BLaER1 (cell line): ENCODE measurements around the gene CADM2.

Experiments
- H3K27ac ChIP-seq: shearing (Covaris generic); formaldehyde crosslinking; 2 replicates; pipeline ENCODE4 v1.8.1; 2022
- H3K27me3 ChIP-seq: shearing (Covaris generic); formaldehyde crosslinking; 2 replicates; pipeline ENCODE4 v1.8.1; 2022
- H3K36me3 ChIP-seq: shearing (Covaris generic); formaldehyde crosslinking; 2 replicates; pipeline ENCODE4 v1.8.1; 2022
- H3K4me1 ChIP-seq: shearing (Covaris generic); formaldehyde crosslinking; 2 replicates; pipeline ENCODE4 v1.8.1; 2022
- H3K4me2 ChIP-seq: shearing (Covaris generic); formaldehyde crosslinking; 2 replicates; pipeline ENCODE4 v1.8.1; 2022
- H3K4me3 ChIP-seq: shearing (Covaris generic); formaldehyde crosslinking; 2 replicates; pipeline ENCODE4 v1.8.1; 2022
- H3K9ac ChIP-seq: shearing (Covaris generic); formaldehyde crosslinking; 2 replicates; pipeline ENCODE4 v1.8.1; 2022
- H3K9me3 ChIP-seq: shearing (Covaris generic); formaldehyde crosslinking; 2 replicates; pipeline ENCODE4 v1.8.1; 2022
- H4K20me1 ChIP-seq: shearing (Covaris generic); formaldehyde crosslinking; 2 replicates; pipeline ENCODE4 v1.8.1; 2022
- Cebpa-rat ChIP-seq: shearing (Covaris generic); IDR thresholded peaks from 2 replicates; pipeline ENCODE4 v1.8.1; 2022

The CADM2 gene

DNA sequence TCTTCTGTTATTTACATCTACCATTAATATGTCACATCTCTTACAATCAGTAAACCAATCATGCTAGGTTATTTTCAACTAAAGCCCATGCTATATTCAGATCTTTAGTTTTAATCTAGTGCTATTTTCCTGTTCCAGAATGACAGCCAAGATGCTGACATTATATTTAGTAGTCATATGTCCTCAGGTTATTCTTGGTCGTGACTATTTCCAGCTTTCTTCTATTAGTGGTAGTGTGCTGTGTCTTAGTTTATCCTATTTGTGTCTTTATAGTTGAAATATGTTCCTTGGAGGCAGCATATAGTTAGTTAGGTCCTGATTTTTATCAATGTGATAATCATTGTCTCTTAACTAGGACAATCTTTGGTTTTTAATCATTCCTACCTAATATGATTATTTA is 566.5 kb downstream of the CADM2 start:
- TF ChIP-seq Cebpa-rat, result no peak

DNA sequence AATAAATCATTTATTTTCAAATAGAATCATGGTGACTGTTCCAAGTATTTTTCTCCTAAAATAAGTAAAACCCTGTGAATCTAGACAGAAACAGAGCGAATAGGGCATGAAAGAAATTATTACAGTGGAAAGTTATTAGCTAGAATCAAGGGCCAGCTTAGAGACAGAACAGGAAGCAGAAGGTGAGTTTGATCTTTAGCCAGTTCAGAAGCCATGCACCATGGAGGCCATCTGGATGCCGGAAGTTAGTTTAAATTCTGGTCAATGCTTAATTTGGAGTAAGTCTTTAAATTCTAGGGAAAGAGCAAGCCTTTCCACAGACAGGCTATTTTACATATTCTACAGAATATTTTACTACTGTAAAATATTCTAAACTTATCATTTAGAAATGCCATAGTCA is 574.8 kb downstream of the CADM2 start:
- Histone ChIP-seq H3K9ac (no peak overlapping the region), H3K27me3 (no peaks in the 10 kb centered on the region), H3K4me1 (no peaks in the 10 kb centered on the region), H3K36me3 (no peaks in the 10 kb centered on the region), H3K9me3 (no peaks in the 10 kb centered on the region), H3K4me2 (no peak overlapping the region), H4K20me1 (no peaks in the 10 kb centered on the region), H3K27ac (no peak overlapping the region), H3K4me3 (no peak overlapping the region)
- no peak for TF ChIP-seq Cebpa-rat

More for the DNA sequence above, 566.5 kb downstream of the CADM2 start:
- no peak overlapping the region for H3K4me3 ChIP-seq
- H3K4me1 ChIP-seq, result no peaks in the 10 kb centered on the region
- no peaks in the 10 kb centered on the region for H4K20me1 ChIP-seq
- no peak overlapping the region for H3K4me2 ChIP-seq
- H3K27me3 ChIP-seq, result no peaks in the 10 kb centered on the region
- H3K27ac ChIP-seq, result no peak overlapping the region
- no peak overlapping the region for H3K9ac ChIP-seq
- no peaks in the 10 kb centered on the region for H3K36me3 ChIP-seq
- H3K9me3 ChIP-seq, result no peaks in the 10 kb centered on the region

DNA sequence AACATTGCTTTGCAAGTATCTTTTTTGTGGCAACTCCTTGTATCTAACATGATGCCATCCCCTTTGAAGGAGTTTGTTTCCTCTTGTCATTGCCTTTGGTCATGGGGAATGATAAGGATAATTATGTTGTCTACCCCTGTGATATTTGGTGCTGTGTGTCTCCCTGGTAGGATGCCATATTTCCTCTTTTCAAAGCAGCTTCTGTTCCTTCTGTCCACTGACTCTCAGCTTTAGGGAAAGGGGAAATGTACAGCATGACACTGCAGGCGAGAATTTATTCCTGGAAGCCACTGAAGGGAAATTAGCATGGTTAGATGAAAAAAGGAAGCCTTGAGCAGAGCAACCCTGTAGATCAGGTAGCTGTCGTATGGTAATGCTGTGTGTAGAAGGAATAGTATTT is 576.7 kb downstream of the CADM2 start:
- Histone ChIP-seq H3K27me3 (no peaks in the 10 kb centered on the region), H3K36me3 (no peaks in the 10 kb centered on the region), H3K9me3 (no peaks in the 10 kb centered on the region), H3K4me1 (no peaks in the 10 kb centered on the region; the same call in 1 of the 2 replicates), H3K9ac (no peak overlapping the region), H3K27ac (no peak overlapping the region), H4K20me1 (no peaks in the 10 kb centered on the region), H3K4me3 (no peak overlapping the region), H3K4me2 (no peak overlapping the region)
- TF ChIP-seq Cebpa-rat, result no peak

DNA sequence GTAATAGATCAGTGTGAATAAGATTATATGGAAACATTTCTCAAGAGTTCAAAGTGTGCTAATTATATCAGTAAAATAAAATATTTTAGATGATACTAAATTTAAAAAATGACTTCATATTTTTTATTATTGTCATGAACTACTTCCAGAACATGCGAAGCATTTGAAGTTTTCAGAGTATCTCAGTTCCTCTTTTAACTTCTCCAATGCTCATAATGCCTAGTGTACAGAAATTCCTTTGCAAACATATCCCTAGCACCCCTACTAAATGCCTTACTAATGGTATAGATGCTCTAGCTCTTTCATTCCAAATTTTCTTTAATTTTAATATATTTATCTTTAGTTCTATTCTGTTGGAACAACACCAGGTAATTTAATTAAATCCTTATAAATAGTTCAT is 580.4 kb downstream of the CADM2 start:
- Histone ChIP-seq H3K36me3 (no peaks in the 10 kb centered on the region), H3K27me3 (no peaks in the 10 kb centered on the region), H4K20me1 (no peaks in the 10 kb centered on the region), H3K9me3 (no peaks in the 10 kb centered on the region), H3K4me2 (no peak overlapping the region), H3K4me1 (no peaks in the 10 kb centered on the region; the same call in 1 of the 2 replicates), H3K27ac (no peak overlapping the region), H3K4me3 (no peak overlapping the region), H3K9ac (no peak overlapping the region)
- TF ChIP-seq Cebpa-rat, result no peak

DNA sequence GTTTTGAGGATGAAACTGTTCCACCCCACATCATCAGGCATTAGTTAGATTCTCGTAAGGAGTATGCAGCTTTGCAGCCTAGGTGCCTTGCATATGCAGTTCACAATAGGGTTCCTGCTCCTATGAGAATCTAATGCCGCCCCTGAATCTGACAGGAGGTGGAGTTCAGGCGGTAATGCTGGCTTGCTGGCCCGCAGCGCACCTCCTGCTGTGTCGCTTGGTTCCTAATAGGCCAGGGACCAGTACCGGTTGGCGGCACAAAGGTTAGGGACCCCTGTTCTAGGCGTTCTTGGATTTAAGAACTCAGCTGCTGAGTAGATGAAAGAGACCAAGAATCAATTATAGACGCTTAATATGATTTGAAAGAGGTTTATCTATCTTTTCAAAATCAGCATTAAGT is 595.4 kb downstream of the CADM2 start:
- no peak for TF ChIP-seq Cebpa-rat
- Histone ChIP-seq H3K9ac (no peak overlapping the region), H3K27me3 (no peaks in the 10 kb centered on the region), H3K4me3 (no peak overlapping the region), H3K4me2 (no peak overlapping the region), H4K20me1 (no peaks in the 10 kb centered on the region), H3K36me3 (no peaks in the 10 kb centered on the region), H3K27ac (no peak overlapping the region), H3K4me1 (no peaks in the 10 kb centered on the region), H3K9me3 (no peaks in the 10 kb centered on the region)

DNA sequence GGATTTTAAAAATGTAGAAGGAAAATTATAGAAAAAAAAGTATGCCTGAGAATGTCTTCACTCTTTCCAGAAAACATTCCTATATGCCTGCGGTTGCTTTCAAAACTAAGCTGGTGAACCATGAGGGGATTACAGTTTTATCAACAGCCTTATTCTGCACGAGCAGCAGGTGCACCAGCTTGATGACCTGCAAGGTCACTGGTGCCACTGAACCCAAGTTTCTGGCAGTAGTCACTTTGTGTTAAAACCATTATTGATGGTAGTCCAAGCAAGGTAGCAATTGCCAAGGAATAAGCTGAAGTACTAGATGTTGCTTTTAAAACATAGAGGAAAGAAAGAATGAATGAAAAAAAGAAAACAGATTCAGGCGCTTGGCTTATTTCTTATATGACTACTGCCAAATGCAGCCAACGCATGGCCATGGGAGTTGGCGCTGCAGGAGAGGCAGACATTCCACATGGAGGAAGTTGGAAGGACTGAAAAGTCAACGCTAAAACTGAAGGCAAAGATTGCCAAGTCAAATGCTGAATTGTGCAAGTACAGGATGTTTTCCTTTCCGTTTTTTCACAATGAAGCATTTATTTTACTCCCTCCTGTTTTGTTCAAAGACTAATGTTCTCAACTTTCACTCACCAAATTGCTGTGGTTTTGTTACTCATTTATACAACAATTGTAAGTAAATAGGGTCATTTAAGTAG is 601.4 kb downstream of the CADM2 start:
- no peaks in the 10 kb centered on the region for H4K20me1 ChIP-seq
- H3K4me3 ChIP-seq, result no peak overlapping the region
- H3K4me2 ChIP-seq, result no peak overlapping the region
- no peaks in the 10 kb centered on the region for H3K4me1 ChIP-seq
- H3K27ac ChIP-seq, result no peak overlapping the region
- no peak overlapping the region for H3K9ac ChIP-seq
- no peak for TF ChIP-seq Cebpa-rat
- no peaks in the 10 kb centered on the region for H3K36me3 ChIP-seq
- H3K27me3 ChIP-seq, result no peaks in the 10 kb centered on the region
- H3K9me3 ChIP-seq, result no peaks in the 10 kb centered on the region

DNA sequence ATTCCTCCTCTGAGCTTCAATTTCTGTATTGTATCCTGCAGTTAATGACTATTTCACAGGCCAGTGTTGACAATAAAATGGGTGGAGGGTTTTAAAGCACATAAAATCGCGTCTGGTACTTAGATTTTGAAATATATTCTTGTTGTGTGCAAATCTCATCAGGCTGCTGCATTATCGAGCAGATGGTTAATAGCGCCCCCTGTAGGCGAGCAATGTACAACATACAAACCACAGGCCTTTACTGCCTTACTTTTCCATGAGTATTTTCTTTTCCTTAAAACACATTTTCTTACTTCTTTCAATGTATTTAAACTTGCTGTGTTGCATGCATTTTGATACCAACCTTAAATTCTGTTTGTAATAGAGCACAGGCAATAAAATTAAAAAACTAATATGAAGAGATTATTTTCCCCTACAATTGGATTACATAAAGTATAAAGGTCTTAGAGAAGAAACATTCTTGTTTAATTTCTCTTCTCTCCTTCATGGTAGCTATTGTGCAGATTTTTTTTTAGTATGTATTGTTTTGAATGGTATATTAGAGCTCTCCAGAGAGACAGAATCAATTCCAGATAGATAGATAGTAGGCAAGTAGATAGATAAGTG is 608.4 kb downstream of the CADM2 start:
- Histone ChIP-seq H3K4me2 (no peak overlapping the region), H3K9ac (no peak overlapping the region)
- no peak for TF ChIP-seq Cebpa-rat

DNA sequence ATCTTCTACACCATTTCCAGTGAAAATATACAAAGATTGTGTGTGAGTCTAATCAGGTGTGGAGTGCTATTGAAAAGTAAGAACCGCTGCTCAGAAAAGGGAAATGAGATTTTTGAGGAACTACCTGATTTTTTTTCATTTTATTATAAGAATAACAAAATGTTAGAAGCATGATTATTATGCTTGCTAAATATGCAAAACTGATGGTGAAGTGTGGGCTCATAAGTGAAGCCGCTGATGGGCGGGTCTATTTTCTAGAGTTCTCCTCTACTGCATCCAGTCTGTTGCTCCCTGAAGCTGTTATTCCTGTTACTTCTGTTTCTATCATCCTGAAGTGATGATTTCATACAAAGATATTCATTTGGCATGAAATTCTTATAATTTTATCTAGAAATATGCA is 612.0 kb downstream of the CADM2 start:
- Histone ChIP-seq H3K9ac (no peak overlapping the region), H3K27me3 (no peaks in the 10 kb centered on the region), H3K9me3 (no peaks in the 10 kb centered on the region), H4K20me1 (no peaks in the 10 kb centered on the region), H3K36me3 (no peaks in the 10 kb centered on the region), H3K4me1 (no peaks in the 10 kb centered on the region), H3K27ac (no peak overlapping the region), H3K4me3 (no peak overlapping the region), H3K4me2 (no peak overlapping the region)
- no peak for TF ChIP-seq Cebpa-rat

More for the DNA sequence above, 608.4 kb downstream of the CADM2 start:
- no peak overlapping the region for H3K27ac ChIP-seq
- H3K9me3 ChIP-seq, result no peaks in the 10 kb centered on the region
- H3K4me1 ChIP-seq, result no peaks in the 10 kb centered on the region
- H4K20me1 ChIP-seq, result no peaks in the 10 kb centered on the region
- no peaks in the 10 kb centered on the region for H3K36me3 ChIP-seq
- H3K4me3 ChIP-seq, result no peak overlapping the region
- H3K27me3 ChIP-seq, result no peaks in the 10 kb centered on the region

DNA sequence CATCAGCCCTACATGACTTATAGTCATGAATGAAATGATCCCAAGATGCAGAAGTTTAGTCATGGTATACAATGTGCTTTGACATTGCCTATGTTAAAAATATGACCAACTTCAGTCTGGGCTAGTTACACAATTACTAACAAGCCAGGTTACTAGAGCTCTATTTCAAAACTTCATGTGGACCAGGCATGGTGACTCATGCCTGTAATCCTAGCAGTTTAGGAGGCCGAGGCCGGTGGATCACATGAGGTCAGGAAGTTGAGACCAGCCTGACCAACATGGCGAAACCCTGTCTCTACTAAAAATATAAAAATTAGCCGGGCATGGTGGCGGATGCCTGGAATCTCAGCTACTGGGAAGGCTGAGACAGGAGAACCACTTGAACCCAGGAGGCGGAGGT is 613.0 kb downstream of the CADM2 start:
- Histone ChIP-seq H3K27me3 (no peaks in the 10 kb centered on the region), H3K4me3 (no peak overlapping the region), H3K4me1 (no peaks in the 10 kb centered on the region), H3K9ac (no peak overlapping the region), H3K36me3 (no peaks in the 10 kb centered on the region), H3K27ac (no peak overlapping the region), H3K9me3 (no peaks in the 10 kb centered on the region), H3K4me2 (no peak overlapping the region), H4K20me1 (no peaks in the 10 kb centered on the region)
- TF ChIP-seq Cebpa-rat, result no peak

DNA sequence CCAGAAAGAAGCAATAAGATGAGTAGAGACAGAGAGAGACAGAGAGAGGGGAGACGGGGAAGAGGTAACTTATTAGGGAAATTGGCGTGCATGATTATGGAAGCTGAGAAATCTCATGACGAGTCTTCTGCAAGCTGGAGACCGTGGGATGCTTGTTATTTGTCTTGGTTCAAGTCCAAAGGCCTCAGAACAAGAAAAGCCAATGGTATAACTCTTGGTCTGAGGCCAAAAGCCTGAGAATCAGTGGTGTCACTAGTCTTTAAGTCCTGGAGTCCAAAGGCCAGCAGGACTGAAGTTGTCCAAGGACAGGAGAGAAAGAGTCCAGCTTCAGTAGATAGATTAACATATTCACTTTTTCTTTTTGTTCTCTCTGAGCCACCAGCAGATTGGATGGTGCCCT is 613.6 kb downstream of the CADM2 start:
- Histone ChIP-seq H3K4me2 (no peak overlapping the region), H3K27ac (no peak overlapping the region), H3K4me3 (no peak overlapping the region), H3K9me3 (no peaks in the 10 kb centered on the region), H3K4me1 (no peaks in the 10 kb centered on the region), H3K36me3 (no peaks in the 10 kb centered on the region), H3K9ac (no peak overlapping the region), H3K27me3 (no peaks in the 10 kb centered on the region), H4K20me1 (no peaks in the 10 kb centered on the region)
- TF ChIP-seq Cebpa-rat, result no peak
